ENCODE data around the gene BPIFB1.

Gene BPIFB1

GRCh38 chr20:33298391-33298790 is 15.4 kb downstream of the BPIFB1 start:
- DNase-seq (ENCODE audit: low read depth), result no peak

GRCh38 chr20:33299111-33299603 is 16.1 kb downstream of the BPIFB1 start:
- peak; percentile 71 for DNase-seq (ENCODE audit: low read depth)

- DNase-seq (ENCODE audit: low read depth), result no peak
These were observed 18.3 kb downstream of the BPIFB1 start for GRCh38 chr20:33301192-33301930.

GRCh38 chr20:33303595-33303994 is 20.6 kb downstream of the BPIFB1 start:
- DNase-seq (ENCODE audit: low read depth), result no peak

GRCh38 chr20:33304046-33304445 is 21.0 kb downstream of the BPIFB1 start:
- DNase-seq (ENCODE audit: low read depth), result no peak

- DNase-seq (ENCODE audit: low read depth), result no peak
These were observed 22.6 kb downstream of the BPIFB1 start for GRCh38 chr20:33305589-33306057.

GRCh38 chr20:33306228-33306627 is 23.2 kb downstream of the BPIFB1 start:
- no peak for DNase-seq (ENCODE audit: low read depth)

- DNase-seq (ENCODE audit: low read depth), result no peak
These were observed 23.8 kb downstream of the BPIFB1 start for GRCh38 chr20:33306807-33307206.

GRCh38 chr20:33308668-33309067 is 25.7 kb downstream of the BPIFB1 start:
- no peak for DNase-seq (ENCODE audit: low read depth)

- DNase-seq (ENCODE audit: low read depth), result no peak
These were observed 26.6 kb downstream of the BPIFB1 start for GRCh38 chr20:33309631-33310030.

- DNase-seq (ENCODE audit: low read depth), result no peak
These were observed 27.4 kb downstream of the BPIFB1 start for GRCh38 chr20:33310327-33310899.

- DNase-seq (ENCODE audit: low read depth), result no peak
These were observed 28.0 kb downstream of the BPIFB1 start for GRCh38 chr20:33311011-33311410.

- DNase-seq (ENCODE audit: low read depth), result no peak
These were observed 29.0 kb downstream of the BPIFB1 start for GRCh38 chr20:33311996-33312395.

GRCh38 chr20:33312583-33312982 is 29.6 kb downstream of the BPIFB1 start:
- no peak for DNase-seq (ENCODE audit: low read depth)

- no peak for DNase-seq (ENCODE audit: low read depth)
These were observed 30.8 kb downstream of the BPIFB1 start for GRCh38 chr20:33313686-33314314.

- DNase-seq (ENCODE audit: low read depth), result no peak
These were observed 33.3 kb downstream of the BPIFB1 start for GRCh38 chr20:33316343-33316742.

- DNase-seq (ENCODE audit: low read depth), result no peak
These were observed 33.9 kb downstream of the BPIFB1 start for GRCh38 chr20:33316958-33317357.

- no peak for DNase-seq (ENCODE audit: low read depth)
These were observed 34.5 kb downstream of the BPIFB1 start for GRCh38 chr20:33317424-33318095.

- DNase-seq (ENCODE audit: low read depth), result no peak
These were observed 35.0 kb downstream of the BPIFB1 start for GRCh38 chr20:33318096-33318429.

GRCh38 chr20:33320006-33320405 is 37.0 kb downstream of the BPIFB1 start:
- DNase-seq (ENCODE audit: low read depth), result no peak

- no peak for DNase-seq (ENCODE audit: low read depth)
These were observed 39.4 kb downstream of the BPIFB1 start for GRCh38 chr20:33322456-33322855.

GRCh38 chr20:33323236-33323635 is 40.2 kb downstream of the BPIFB1 start:
- no peak for DNase-seq (ENCODE audit: low read depth)

GRCh38 chr20:33325350-33325749 is 42.3 kb downstream of the BPIFB1 start:
- no peak for DNase-seq (ENCODE audit: low read depth)

All from activated T-cell treated with anti-CD3 and anti-CD28 coated beads for 1 hour (primary cell).